GM23338 (cell line): Measurements from ENCODE around the gene LRRC27.

Experiments used
- CTCF ChIP-seq, 2 experiments: fragments of 200-600 bp in 1 of 2; sonication (generic) in 1 of 2; conservative IDR thresholded peaks; 2 replicates each; pipeline versions ENCODE4 v1.5.1 to v1.6.1; 2016 to 2017; ENCODE audit warnings: antibody characterized with exemption in 2 of 2, low read depth in 2 of 2, mild to moderate bottlenecking in 2 of 2, moderate library complexity in 1 of 2
- EZH2phosphoT487 ChIP-seq: fragments of 200-600 bp; sonication (generic); IDR thresholded peaks from one replicate; pipeline ENCODE4 v1.8.1; 2018; ENCODE audit warnings: antibody characterized with exemption; ENCODE audit not compliant: unreplicated experiment
- ZNF462 ChIP-seq: fragments of 250-450 bp; sonication (Bioruptor Pico); IDR thresholded peaks from 2 replicates; pipeline ENCODE4 v1.5.0; 2020; ENCODE audit warnings: mild to moderate bottlenecking, moderate library complexity

GRCh38 chr10:132303361-132304115 lies 28.5 kb upstream of the LRRC27 start:
- TF ChIP-seq EZH2phosphoT487, result no peak
- TF ChIP-seq ZNF462, result no peak
- TF ChIP-seq CTCF (conservative IDR thresholded peaks at IDR 0.05; ENCODE audit: low read depth in 2 of 2), result no peak
